Right lobe of liver (tissue), 6 donors: ENCODE measurements around the gene RCOR3. TPM values are rescaled to one million over a fixed set of nuclear protein-coding genes. Genes with fewer than 3 reads are reported as not detected.

ENCODE experiments used
- ATAC-seq, 4 donors: fragments of 200-7000 bp; cut with Tn5 transposase; one replicate each; pipeline ENCODE4 v1.9.1; 2020; ENCODE audit warnings: mild to moderate bottlenecking in 4 of 4, moderate library complexity in 4 of 4
- DNase-seq, 3 donors: peaks; one replicate each; pipeline ENCODE4 v3.0.0-alpha.2; 2020
- H3K27ac ChIP-seq, 3 donors: fragments of 200-600 bp; one replicate each; pipeline ENCODE4 v1.8.0; 2022
- H3K27me3 ChIP-seq, 2 donors: fragments of 200-600 bp; one replicate each; pipeline ENCODE4 v1.8.0; 2022
- H3K36me3 ChIP-seq, 4 donors: fragments of 200-600 bp; sonication (generic) in 1 of 4; one replicate each; pipeline versions ENCODE4 v1.5.1 to v1.8.0; 2017 to 2022; ENCODE audit warnings: control low read depth in 1 of 4
- H3K4me1 ChIP-seq, 4 donors: fragments of 200-600 bp; sonication (generic) in 1 of 4; one replicate each; pipeline versions ENCODE4 v1.5.1 to v1.8.0; 2017 to 2022; ENCODE audit warnings: control low read depth in 1 of 4
- H3K4me3 ChIP-seq, 3 donors: fragments of 200-600 bp; one replicate each; pipeline ENCODE4 v1.8.0; 2022
- H3K9me3 ChIP-seq, 4 donors: fragments of 200-600 bp; sonication (generic) in 1 of 4; one replicate each; pipeline versions ENCODE4 v1.5.1 to v1.8.0; 2017 to 2022; ENCODE audit warnings: control low read depth in 1 of 4
- POLR2A ChIP-seq: fragments of 450-650 bp; IDR thresholded peaks from one replicate; pipeline ENCODE4 v1.6.1; 2017; ENCODE audit warnings: antibody characterized with exemption, mild to moderate bottlenecking
- WGBS: methylation state at CpG from one replicate; pipeline ENCODE4 v1.1.6; 2018; ENCODE audit warnings: low coverage, low lambda C conversion rate; ENCODE audit not compliant: insufficient coverage; ENCODE audit errors: missing lambda C conversion rate; 5-methylcytosine and 5-hydroxymethylcytosine counted together
- intact Hi-C, 2 donors: fragments of 100-400 bp; cut with DNase I; formaldehyde crosslinking; loops; one replicate each; pipeline versions ENCODE4 v1.11.2 to v1.14.1; 2022
- total RNA-seq, 6 experiments: library from RNA; depleted of rRNA in 2 of 6; stranded (reverse); fragments of >200 nt in 2 of 6; fragmentation: NEBNext Ultra II Directional in 3 of 6; extraction: Animal tissue kit (Norgen Biotek cat#: 25700) in 3 of 6; gene quantifications; one replicate each; pipeline versions ENCODE4 v1.1.0 to v1.2.4, GENCODE V29; 2016 to 2023
- TF ChIP-seq, protein P1 (sequence below), 4 donors: fragments of 200-600 bp in 3 of 4; fragments of 450-650 bp in 1 of 4; IDR thresholded peaks; one replicate each; pipeline versions ENCODE4 v1.5.1 to v1.8.0; 2016 to 2022; ENCODE audit warnings: antibody characterized with exemption in 4 of 4, mild to moderate bottlenecking in 2 of 4
- donor health status: DM: no; HTN: yes; CAD: no.
- donor health status: DM: no; HTN: no; CAD: no.
- donor health status: DM: no; HTN: no; CAD: no.
- donor health status: DM: no; HTN: yes; CAD: no.
- donor health status: DM: no; HTN: yes; CAD: no.

The RCOR3 gene
- total RNA-seq, 6 experiments from 2014 or later: 13.0 to 24.6 (median 17.7) TPM

DNA sequence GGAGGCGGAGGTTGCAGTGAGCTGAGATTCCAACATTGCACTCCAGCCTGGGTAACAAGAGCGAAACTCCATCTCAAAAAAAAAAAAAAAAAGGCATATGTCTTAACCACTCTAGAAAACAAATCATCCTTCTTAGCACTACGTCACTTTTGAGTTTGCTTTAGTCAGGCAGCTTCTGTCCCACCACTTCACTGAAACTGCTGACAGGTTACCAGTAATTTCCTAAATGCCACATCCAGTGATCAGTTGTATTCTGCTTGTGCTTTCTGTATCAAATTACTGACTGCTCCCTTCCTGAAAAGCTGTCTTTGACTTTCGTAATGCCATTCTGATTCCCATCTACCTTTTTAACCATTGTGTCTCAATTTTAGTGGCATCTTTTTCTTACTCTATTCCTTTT is 21.7 kb downstream of the RCOR3 start:
- H3K4me3 ChIP-seq: no peak overlapping the region
- ATAC-seq (no peak), DNase-seq (no peak)
- peaks cover 0 to 71% (median 19%) of the 10 kb centered on the region in 4 donors for H3K36me3 ChIP-seq
- 89% methylated on average over 2 of the region's 4 CpGs for WGBS
- no peaks in the 10 kb centered on the region for H3K4me1 ChIP-seq
- no peak overlapping the region for H3K27ac ChIP-seq
- TF ChIP-seq POLR2A: no peak
- TF ChIP-seq, protein P1, sequence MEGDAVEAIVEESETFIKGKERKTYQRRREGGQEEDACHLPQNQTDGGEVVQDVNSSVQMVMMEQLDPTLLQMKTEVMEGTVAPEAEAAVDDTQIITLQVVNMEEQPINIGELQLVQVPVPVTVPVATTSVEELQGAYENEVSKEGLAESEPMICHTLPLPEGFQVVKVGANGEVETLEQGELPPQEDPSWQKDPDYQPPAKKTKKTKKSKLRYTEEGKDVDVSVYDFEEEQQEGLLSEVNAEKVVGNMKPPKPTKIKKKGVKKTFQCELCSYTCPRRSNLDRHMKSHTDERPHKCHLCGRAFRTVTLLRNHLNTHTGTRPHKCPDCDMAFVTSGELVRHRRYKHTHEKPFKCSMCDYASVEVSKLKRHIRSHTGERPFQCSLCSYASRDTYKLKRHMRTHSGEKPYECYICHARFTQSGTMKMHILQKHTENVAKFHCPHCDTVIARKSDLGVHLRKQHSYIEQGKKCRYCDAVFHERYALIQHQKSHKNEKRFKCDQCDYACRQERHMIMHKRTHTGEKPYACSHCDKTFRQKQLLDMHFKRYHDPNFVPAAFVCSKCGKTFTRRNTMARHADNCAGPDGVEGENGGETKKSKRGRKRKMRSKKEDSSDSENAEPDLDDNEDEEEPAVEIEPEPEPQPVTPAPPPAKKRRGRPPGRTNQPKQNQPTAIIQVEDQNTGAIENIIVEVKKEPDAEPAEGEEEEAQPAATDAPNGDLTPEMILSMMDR (IDR thresholded peaks at IDR 0.05): no peak
- H3K27me3 ChIP-seq: no peaks in the 10 kb centered on the region
- intact Hi-C loops: no loop called here
- H3K9me3 ChIP-seq: no peaks in the 10 kb centered on the region

DNA sequence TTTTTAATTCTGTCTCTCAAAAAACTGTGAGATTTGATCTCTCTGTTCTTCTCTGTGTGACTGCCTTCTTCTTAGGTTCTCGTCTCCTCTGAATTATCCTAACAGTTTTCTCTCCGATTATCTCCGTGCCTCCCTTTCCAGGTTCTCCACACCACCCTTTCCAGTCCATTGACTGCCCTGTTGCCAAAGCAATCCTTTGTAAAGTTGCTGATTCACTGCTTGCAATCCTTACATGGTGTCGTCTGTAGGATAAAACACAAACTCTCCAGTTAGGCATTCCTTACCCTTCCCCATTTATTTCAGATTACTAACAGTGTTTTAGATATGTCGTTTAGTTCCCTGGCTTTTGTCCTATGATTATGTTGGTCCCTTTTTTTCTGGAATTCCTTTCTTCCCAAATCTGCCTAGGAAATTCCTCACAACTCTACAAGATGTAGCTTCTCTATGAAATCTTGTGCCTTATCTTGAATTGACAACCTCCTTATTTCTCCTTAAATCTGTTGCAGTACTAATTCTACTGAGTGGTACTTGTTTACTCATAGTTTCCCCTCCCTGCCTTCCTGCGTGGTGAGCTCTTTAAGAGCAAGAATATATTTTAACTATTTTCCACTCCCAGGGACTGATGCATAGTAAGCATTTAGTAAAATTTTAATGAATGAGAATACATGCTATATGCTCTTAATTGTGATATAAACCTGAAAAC is 22.3 kb downstream of the RCOR3 start:
- no peaks in the 10 kb centered on the region for H3K27me3 ChIP-seq

DNA sequence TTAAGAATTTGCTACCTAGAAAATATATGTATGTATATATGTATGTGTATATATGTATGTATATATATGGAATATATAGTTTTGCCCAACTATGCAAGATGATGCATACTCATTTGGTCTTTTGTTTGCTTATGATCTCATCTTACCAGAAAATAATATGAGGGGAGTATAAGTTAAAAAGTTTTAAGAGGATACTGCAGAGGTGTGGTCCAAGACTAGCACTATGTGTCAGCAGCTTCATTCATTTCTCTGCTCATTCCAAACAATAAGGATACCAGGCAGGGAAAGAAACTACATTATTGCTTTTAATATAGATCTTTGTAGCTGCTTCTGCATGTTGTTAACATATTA is 22.8 kb downstream of the RCOR3 start:
- Histone ChIP-seq H3K27me3 (no peaks in the 10 kb centered on the region), H3K9me3 (no peaks in the 10 kb centered on the region), H3K4me3 (no peak overlapping the region), H3K36me3 (peaks cover 0 to 63% (median 20%) of the 10 kb centered on the region in 4 donors), H3K4me1 (no peaks in the 10 kb centered on the region), H3K27ac (no peak overlapping the region)
- intact Hi-C loops: no loop called here
- DNase-seq: no peak
- TF ChIP-seq, protein P1 (IDR thresholded peaks at IDR 0.05): no peak
- TF ChIP-seq POLR2A: no peak
- ATAC-seq: no peak

More for the DNA sequence above, 22.3 kb downstream of the RCOR3 start:
- no peaks in the 10 kb centered on the region for H3K9me3 ChIP-seq
- no peaks in the 10 kb centered on the region for H3K4me1 ChIP-seq
- no peak overlapping the region for H3K27ac ChIP-seq
- TF ChIP-seq, protein P1 (IDR thresholded peaks at IDR 0.05): no peak
- TF ChIP-seq POLR2A: no peak
- WGBS: 81% methylated on average over 6 of the region's 6 CpGs
- no peak overlapping the region for H3K4me3 ChIP-seq
- intact Hi-C loops: no loop called here
- no peak for DNase-seq
- H3K36me3 ChIP-seq: peaks cover 0 to 65% (median 20%) of the 10 kb centered on the region in 4 donors
- no peak for ATAC-seq

DNA sequence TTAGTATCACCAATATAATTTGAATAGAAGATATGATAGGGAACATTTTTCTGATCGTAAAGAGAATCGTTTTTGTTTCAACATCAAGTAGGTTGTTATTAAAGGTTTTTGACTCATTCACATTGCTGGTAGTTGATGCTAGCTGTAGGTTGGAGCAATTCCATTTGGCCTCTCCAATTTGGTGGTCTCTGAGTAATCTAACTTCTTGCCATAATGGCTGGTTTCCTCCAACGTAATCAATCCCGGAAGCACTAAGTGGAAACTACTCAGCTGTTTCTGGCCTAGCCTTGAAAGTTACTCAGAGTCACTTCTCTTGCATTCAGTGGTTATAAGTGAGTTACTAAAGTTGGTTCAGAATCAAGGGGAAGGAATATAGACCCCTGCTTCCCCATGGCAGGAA is 26.0 kb downstream of the RCOR3 start:
- WGBS: 91% methylated on average over 4 of the region's 4 CpGs
- DNase-seq: no peak
- no peak for TF ChIP-seq POLR2A
- TF ChIP-seq, protein P1 (IDR thresholded peaks at IDR 0.05): no peak

DNA sequence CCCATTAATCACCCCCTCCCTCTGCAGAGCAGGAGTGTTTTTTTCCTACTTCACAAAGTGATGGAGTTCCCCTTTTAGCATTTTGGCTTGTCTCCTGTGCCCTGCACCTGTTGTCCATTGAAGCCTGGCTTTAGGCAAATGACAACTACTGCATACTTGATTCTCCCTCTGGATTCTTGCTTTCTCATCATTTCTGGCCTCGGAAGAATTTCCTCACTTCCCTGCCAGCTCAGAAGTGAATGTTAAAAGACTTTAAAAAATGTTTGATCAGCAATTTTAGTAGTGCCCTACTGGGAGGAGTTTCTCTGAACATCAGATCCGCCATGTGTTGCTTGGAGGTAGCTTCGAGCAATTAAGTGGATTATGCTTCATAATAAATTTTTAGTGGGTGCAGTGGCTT is 28.1 kb downstream of the RCOR3 start:
- Histone ChIP-seq H3K9me3 (no peaks in the 10 kb centered on the region), H3K4me3 (no peak overlapping the region), H3K27me3 (no peaks in the 10 kb centered on the region), H3K36me3 (peaks cover 12 to 56% (median 24%) of the 10 kb centered on the region in 4 donors), H3K27ac (no peak overlapping the region), H3K4me1 (no peaks in the 10 kb centered on the region)
- TF ChIP-seq, protein P1 (IDR thresholded peaks at IDR 0.05): no peak
- no peak for TF ChIP-seq POLR2A
- intact Hi-C loops: no loop called here
- DNase-seq: no peak
- 56% methylated on average over 3 of the region's 3 CpGs for WGBS
- ATAC-seq: no peak

More for the DNA sequence above, 26.0 kb downstream of the RCOR3 start:
- intact Hi-C loops: no loop called here
- no peak for ATAC-seq
- H3K4me1 ChIP-seq: no peaks in the 10 kb centered on the region
- H3K36me3 ChIP-seq: peaks cover 7 to 48% (median 19%) of the 10 kb centered on the region in 4 donors
- H3K9me3 ChIP-seq: no peaks in the 10 kb centered on the region
- H3K27me3 ChIP-seq: no peaks in the 10 kb centered on the region
- H3K27ac ChIP-seq: no peak overlapping the region
- H3K4me3 ChIP-seq: no peak overlapping the region
